Dendritic cell treated with granulocyte-macrophage colony-stimulating factor and Interleukin-4, amounts not matched to agents 40 ng/mL and 50 ng/mL, for 4 days (primary cell): ENCODE results near the gene GM2A.

Experiments
- H3K27ac Mint-ChIP-seq: one replicate; pipeline ENCODE4 v1.8.0; 2022; ENCODE audit warnings: mild to moderate bottlenecking, mixed read lengths
- H3K27me3 Mint-ChIP-seq: one replicate; pipeline ENCODE4 v1.8.0; 2022; ENCODE audit warnings: mild to moderate bottlenecking, mixed read lengths
- H3K36me3 Mint-ChIP-seq: one replicate; pipeline ENCODE4 v1.8.0; 2022; ENCODE audit warnings: low read depth, mixed read lengths
- H3K4me1 Mint-ChIP-seq: one replicate; pipeline ENCODE4 v1.8.0; 2022; ENCODE audit warnings: low read depth, mixed read lengths
- H3K4me3 Mint-ChIP-seq: one replicate; pipeline ENCODE4 v1.8.0; 2022; ENCODE audit warnings: mild to moderate bottlenecking, moderate library complexity, mixed read lengths
- H3K9me3 Mint-ChIP-seq: one replicate; pipeline ENCODE4 v1.8.0; 2022; ENCODE audit warnings: mixed read lengths
- intact Hi-C: fragments of 100-400 bp; cut with micrococcal nuclease; formaldehyde crosslinking; loops from one replicate; pipeline ENCODE4 v1.15.0; 2022

The GM2A gene

DNA sequence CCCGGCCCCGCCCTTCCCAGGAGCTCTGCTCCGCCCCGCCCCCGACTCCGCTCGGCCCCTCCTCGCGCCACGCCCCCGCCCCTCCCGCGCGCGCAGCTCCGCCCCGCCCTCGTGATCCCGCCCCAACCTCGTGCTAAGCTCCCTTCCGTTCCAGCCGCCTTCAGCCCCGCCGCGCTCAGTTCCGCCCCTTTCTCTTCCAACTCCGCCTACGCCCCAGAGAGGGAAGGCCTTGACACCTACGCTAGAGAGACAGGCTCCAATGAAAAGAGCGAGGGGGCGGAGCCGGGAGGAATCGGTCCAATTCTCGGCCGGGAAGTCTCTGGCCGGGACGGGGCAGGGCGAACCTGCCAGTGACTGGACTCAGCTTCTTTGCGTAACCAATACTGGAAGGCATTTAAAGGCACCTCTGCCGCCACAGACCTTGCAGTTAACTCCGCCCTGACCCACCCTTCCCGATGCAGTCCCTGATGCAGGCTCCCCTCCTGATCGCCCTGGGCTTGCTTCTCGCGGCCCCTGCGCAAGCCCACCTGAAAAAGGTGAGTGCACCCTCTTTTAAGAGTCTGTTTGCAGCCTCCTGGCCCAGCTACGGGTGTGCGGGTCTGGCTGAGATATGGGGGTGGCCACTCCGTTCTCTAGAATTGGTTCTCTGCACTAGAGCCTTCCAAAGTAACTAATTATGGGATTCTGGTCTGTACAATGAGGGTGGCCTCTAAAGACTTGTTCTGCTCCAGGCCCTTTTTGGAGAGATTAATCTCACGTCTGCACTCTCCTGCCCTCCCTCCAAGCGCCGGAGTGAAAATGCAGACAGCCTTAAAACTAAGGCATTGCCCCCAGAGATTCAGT, at the start of gene GM2A:
GM2A (plus strand) TSS at position 424 of the 843 bp plus-strand sequence; CDS start at position 456, 32 bp downstream.
- Mint-ChIP-seq H3K27ac (peak within 1 kb of the TSS; percentile 93), H3K4me3 (peak within 1 kb of the TSS; percentile 98), H3K4me1 (peaks cover 50% of the 10 kb centered on the region), H3K27me3 (no peaks in the 10 kb centered on the region), H3K9me3 (no peaks in the 10 kb centered on the region), H3K36me3 (peaks cover 20% of the 10 kb centered on the region)
- intact Hi-C loops = loop anchor here (2.0 to 10.0 kb wide), 3 partner anchors 18 to 502 kb away; partner anchors contain the start of gene ATOX1

DNA sequence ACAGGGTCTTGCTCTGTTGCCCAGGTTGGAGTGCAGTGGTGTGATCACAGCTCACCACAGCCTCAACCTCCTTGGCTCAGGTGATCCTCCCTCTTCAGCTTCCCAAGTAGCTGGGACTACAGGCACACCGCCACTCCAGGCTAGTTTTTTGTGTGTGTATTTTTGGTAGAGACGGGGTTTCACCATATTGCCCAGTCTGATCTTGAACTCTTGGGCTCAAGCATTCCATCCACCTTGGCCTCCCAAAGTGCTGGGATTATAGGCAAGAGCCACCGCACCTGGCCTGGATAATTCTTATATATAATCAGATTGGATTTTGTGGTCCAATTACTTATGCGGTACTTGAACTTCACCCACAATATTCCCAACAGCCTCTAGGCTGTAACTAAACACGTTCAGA, 48.9 kb upstream of the GM2A start:
- Mint-ChIP-seq H3K36me3 (peaks cover 44% of the 10 kb centered on the region), H3K27ac (no peak overlapping the region), H3K4me1 (peaks cover 23% of the 10 kb centered on the region)

DNA sequence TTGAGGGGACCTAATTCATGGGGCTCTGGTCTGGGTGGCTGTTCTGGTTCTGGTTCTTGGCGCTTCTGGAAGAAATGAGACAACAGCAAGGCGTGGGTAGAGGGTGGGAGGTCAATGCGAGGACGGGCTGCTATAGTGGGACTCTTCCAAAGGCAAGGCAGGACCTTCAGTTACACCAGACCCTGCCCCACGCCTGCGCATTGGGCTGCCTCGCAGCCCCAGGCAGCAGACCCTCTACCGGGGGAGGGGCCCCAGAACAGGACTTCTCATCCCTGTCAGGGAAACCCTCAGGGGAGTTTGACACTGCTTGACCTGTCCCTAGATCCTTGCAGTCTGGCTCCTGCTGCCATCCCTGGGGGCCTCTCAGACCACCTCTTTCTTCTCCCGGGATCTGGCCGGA, 47.6 kb upstream of the GM2A start:
- Mint-ChIP-seq H3K36me3 (peaks cover 31% of the 10 kb centered on the region), H3K9me3 (no peaks in the 10 kb centered on the region), H3K27me3 (no peaks in the 10 kb centered on the region), H3K4me3 (no peak overlapping the region), H3K4me1 (peaks cover 30% of the 10 kb centered on the region), H3K27ac (no peak overlapping the region)
- intact Hi-C loops = no loop called here

More for the DNA sequence above, 48.9 kb upstream of the GM2A start:
- no peaks in the 10 kb centered on the region for H3K27me3 Mint-ChIP-seq
- intact Hi-C loops = no loop called here
- no peaks in the 10 kb centered on the region for H3K9me3 Mint-ChIP-seq
- H3K4me3 Mint-ChIP-seq = no peak overlapping the region

DNA sequence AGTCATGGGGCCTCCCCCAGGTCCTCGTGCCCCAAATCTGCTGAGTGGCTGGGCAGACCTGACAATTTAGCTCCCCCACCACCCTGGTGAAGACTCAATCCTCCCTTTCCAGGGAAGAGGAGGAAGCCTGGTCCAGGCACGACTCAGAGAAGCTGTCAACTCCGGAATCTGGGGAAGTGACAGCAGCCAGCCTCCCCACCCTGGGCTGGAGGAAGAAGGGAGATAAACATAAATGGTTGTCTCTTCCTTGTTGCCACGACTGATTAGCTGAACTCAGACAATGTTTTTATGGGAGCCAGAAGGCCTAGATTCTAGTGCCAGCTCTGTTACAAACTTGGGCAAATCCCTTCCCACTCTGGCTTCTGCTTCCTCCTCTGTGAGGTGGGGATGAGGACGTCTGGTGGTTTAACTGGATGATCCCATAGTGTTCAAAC, 44.5 kb upstream of the GM2A start:
- Mint-ChIP-seq H3K27me3 (no peaks in the 10 kb centered on the region), H3K4me3 (no peak overlapping the region), H3K9me3 (no peaks in the 10 kb centered on the region), H3K4me1 (peaks cover 50% of the 10 kb centered on the region), H3K27ac (peak overlapping the region; percentile 75), H3K36me3 (peaks cover 13% of the 10 kb centered on the region)
- intact Hi-C loops = no loop called here

DNA sequence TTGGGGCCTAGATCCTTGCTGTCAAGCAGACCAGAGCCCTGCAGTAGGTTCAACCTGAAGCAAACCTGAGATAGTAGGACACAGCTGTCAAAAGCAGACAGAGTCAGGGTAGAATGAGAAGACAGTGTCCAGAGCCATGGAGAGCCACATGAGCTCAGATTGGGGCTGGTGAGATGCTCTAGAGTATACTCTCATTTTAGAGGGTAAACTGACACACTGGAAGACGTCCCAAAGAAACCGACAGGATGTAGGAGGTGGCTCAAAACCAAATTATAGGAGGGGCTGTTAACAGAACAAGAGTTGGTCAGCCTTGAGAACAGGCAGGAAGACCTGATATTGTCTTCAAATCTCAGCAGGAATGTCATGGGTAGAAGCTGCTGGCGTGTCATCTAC, 40.6 kb upstream of the GM2A start:
- intact Hi-C loops = no loop called here
- no peak overlapping the region for H3K4me3 Mint-ChIP-seq
- peaks cover 77% of the 10 kb centered on the region for H3K4me1 Mint-ChIP-seq
- H3K27me3 Mint-ChIP-seq = no peaks in the 10 kb centered on the region
- no peaks in the 10 kb centered on the region for H3K9me3 Mint-ChIP-seq
- peaks cover 6% of the 10 kb centered on the region for H3K36me3 Mint-ChIP-seq
- H3K27ac Mint-ChIP-seq = peak overlapping the region; percentile 74

DNA sequence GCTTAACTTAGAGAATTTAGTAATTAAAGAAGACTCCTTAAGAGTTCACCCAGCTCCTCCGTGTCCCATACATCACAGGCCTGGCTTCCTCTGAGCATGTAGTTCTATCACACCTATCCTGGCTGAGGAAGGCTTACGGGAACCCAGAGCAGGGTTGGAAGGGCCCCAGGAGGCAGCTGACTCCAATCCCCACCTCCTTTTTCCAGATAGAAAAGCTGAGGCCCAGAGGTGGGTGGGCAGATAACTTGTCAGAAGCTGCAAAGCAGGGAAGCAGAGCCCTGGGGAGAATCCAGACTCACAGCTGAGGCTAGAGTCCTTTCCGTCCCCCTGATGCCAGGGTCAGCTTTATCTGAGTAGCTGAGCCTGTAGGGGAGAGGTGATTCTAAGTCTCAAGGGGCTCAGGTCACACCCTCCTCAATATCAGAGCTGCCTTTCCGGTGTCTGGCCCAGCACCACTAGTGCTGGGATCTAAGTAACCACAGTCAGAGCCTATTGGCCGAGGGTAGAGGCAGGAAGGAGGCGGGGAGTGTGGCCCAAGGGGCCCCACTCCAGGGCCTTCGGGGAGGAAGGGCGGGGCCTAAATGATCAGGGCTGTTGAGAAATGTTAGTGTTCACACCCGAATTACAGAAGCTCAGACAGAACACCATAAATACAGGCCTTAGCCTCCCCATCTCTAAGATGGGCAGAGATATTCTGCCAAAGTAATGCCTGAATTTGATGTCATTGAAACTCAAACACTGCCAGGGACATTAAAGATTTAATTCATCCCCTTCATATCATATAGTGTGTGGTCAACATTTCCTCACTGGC, 39.0 kb upstream of the GM2A start:
- H3K9me3 Mint-ChIP-seq = no peaks in the 10 kb centered on the region
- peaks cover 77% of the 10 kb centered on the region for H3K4me1 Mint-ChIP-seq
- intact Hi-C loops = loop anchor here (2.0 kb wide), 1 partner anchor 39 kb away; the partner anchor contains the start of gene GM2A

DNA sequence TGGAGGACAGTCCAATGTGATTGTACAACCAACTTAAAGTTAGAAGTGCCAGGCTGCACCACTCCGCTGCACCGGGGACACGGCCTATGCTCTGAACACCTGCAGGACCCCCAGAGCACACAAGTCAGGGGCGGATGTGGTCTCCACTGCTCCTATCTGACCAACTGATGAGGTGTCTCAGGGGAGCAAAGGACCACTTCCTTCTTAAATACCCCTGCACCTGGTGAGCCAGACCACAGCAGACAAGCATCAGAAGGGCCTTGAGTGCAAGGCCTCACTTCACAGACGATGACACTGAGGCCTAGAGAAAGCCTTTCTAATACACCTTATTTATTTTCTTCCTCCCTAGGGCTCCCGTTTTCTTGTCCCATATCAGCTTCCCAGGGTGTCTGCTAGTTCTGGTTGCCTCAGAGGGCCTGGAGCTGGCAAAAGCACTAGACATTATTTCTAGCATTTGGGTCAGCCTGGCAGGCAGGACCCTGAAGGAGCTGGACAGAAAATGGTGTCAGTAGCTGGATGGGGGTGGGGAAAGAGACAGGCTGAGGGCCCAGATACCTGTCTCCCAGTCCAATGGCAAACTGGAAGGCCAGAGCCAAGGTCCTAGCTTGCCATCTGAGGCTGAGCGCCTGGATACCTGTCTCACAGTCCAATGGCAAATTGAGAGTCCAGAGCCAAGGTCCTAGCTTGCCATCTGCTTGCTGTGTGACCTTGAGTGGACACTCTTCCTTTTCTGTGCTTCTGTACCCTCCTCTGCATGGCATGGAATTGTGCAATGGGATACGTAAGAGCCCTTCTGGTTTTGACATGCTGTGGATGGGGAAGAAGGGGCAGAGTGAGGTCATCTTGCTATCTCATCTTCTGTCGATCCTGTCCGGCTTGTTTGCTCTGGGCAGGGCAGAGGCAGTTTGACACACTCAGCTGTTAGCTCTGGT, 38.1 kb upstream of the GM2A start:
- no peaks in the 10 kb centered on the region for H3K27me3 Mint-ChIP-seq
- peaks cover 77% of the 10 kb centered on the region for H3K4me1 Mint-ChIP-seq
- peaks cover 16% of the 10 kb centered on the region for H3K36me3 Mint-ChIP-seq
- H3K9me3 Mint-ChIP-seq = no peaks in the 10 kb centered on the region
- peak overlapping the region; percentile 93 for H3K27ac Mint-ChIP-seq
- intact Hi-C loops = loop anchor here (2.0 kb wide), 1 partner anchor 38 kb away; the partner anchor contains the start of gene GM2A
- H3K4me3 Mint-ChIP-seq = peak overlapping the region; percentile 32

More for the DNA sequence above, 39.0 kb upstream of the GM2A start:
- no peaks in the 10 kb centered on the region for H3K27me3 Mint-ChIP-seq
- peak overlapping the region; percentile 45 for H3K4me3 Mint-ChIP-seq
- peaks cover 16% of the 10 kb centered on the region for H3K36me3 Mint-ChIP-seq
- peak overlapping the region; percentile 93 for H3K27ac Mint-ChIP-seq

DNA sequence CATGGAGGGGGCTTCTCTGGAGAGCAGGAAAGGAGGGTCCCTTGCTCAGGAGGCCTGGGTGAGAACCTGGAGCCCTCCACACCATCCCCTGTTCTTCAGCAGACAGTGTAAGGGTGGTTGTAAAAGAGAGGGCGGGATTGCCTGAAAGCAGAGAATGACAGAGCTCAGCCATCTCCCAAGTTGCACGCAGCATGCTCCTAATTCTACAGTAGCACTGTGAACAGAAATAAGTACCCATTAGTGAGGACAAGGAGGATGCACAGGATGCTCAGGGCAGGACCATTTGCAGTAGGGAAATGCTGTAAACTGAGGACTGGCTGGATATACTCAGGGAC, 37.5 kb upstream of the GM2A start:
- Mint-ChIP-seq H3K36me3 (peaks cover 16% of the 10 kb centered on the region), H3K4me1 (peaks cover 83% of the 10 kb centered on the region), H3K27me3 (no peaks in the 10 kb centered on the region), H3K27ac (peak overlapping the region; percentile 93), H3K9me3 (no peaks in the 10 kb centered on the region), H3K4me3 (peak overlapping the region; percentile 32)
- intact Hi-C loops = loop anchor here (2.0 kb wide), 1 partner anchor 37 kb away; the partner anchor contains the start of gene GM2A

DNA sequence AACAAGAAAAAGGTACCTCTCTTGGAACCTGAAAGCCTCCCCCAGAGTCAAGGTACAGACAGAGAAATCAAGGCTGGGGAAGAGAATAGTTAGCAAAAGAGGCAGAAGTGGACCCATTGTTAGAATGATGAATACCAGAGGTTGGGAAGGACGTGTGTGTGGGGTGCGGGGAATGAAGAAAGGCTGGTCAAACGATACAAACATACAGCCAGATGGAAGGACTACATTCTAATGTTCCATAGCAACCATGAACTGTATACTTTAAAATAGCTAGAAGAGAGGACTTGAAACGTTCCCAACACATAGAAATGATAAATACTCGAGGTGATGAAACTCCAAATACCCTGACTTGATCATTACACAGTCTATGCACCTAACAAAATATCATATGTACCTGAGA, 36.2 kb upstream of the GM2A start:
- H3K9me3 Mint-ChIP-seq = no peaks in the 10 kb centered on the region
- intact Hi-C loops = no loop called here
- H3K36me3 Mint-ChIP-seq = peaks cover 16% of the 10 kb centered on the region
- H3K27ac Mint-ChIP-seq = peak overlapping the region; percentile 57
- no peak overlapping the region for H3K4me3 Mint-ChIP-seq
- peaks cover 85% of the 10 kb centered on the region for H3K4me1 Mint-ChIP-seq
- no peaks in the 10 kb centered on the region for H3K27me3 Mint-ChIP-seq

DNA sequence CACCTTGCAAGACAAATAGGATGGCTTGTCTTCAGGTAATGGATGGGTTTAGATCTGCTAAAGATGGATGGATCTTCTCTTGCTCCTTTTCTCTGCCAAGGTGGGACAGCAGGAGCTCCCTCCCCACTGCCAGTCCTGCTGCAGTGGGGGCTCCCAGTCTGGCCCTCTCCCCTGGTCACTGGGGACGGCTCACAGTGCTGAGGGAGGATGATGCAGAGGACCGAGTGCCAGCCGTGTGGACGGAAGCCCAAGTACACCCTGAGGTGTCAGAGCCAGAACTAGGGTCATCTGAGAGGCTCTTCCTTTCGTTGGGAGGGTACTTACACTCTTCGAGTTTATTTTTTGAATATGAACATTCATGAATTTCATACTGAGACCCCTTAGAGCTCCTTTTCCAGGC, 34.8 kb upstream of the GM2A start:
- Mint-ChIP-seq H3K27me3 (no peaks in the 10 kb centered on the region), H3K36me3 (peaks cover 19% of the 10 kb centered on the region), H3K27ac (peak overlapping the region; percentile 61), H3K4me1 (peaks cover 89% of the 10 kb centered on the region), H3K4me3 (no peak overlapping the region), H3K9me3 (no peaks in the 10 kb centered on the region)
- intact Hi-C loops = no loop called here

DNA sequence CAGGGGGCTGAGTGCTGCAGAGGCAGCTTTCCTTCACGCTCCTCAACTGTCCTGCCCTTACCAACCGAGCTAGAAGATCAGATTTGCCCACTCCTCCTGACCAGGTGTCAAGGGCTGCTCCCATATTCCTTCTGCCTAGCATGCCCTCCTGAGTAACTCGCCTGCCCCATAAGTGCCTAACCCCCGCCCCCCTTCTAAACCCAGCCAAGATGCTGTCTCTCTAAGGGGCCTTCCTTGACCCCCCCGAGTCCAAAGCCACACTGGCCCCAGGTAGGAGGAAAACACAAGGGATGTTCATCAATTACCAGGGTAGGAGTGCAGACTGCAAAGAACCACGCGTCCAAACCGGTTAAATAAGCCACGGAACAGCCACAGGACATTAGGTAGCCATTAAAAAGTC, 33.8 kb upstream of the GM2A start:
- no peaks in the 10 kb centered on the region for H3K27me3 Mint-ChIP-seq
- no peak overlapping the region for H3K4me3 Mint-ChIP-seq
- peaks cover 89% of the 10 kb centered on the region for H3K4me1 Mint-ChIP-seq
- intact Hi-C loops = no loop called here
- no peak overlapping the region for H3K27ac Mint-ChIP-seq
- no peaks in the 10 kb centered on the region for H3K9me3 Mint-ChIP-seq
- H3K36me3 Mint-ChIP-seq = peaks cover 27% of the 10 kb centered on the region

DNA sequence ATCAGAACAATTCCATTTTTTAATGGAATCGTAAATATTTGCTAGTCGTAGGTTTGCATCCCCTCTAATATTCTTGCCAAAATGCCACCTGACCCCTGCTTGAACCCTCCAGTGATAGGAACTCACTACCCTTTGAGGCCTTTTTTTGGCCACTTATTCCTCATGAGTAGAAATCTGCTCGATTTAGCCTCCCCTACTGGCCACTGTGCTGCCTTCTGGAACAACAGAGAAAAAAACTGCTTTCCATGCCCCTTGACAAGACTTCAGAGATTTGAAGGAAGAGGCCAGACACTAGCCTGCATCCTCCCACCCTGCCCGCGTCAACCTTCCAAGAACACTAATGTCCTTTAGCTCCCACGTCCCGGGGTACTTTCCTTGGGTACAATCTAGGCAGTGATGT, 33.2 kb upstream of the GM2A start:
- no peak overlapping the region for H3K4me3 Mint-ChIP-seq
- intact Hi-C loops = no loop called here
- peaks cover 88% of the 10 kb centered on the region for H3K4me1 Mint-ChIP-seq
- no peaks in the 10 kb centered on the region for H3K9me3 Mint-ChIP-seq
- no peak overlapping the region for H3K27ac Mint-ChIP-seq
- no peaks in the 10 kb centered on the region for H3K27me3 Mint-ChIP-seq
- H3K36me3 Mint-ChIP-seq = peaks cover 27% of the 10 kb centered on the region

DNA sequence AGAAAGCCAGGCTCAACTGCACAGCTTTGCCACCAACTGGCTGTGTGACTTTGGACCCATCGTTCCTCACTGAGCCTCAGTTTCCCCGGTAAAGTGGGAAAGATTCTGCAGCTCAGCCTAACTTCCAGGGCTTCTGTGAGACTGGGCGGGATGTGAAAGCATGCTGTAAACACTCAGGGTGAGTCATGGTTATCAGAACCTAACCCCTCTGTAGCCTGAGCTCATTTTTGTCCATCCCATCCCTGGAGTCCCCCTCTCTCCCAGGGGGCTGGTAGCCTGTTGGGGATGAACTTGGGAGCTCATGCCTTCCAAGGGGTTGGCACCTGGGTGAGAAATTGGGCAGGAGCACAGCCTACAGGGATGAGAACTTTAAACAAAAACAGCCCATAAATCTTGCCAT, 31.4 kb upstream of the GM2A start:
- Mint-ChIP-seq H3K9me3 (no peaks in the 10 kb centered on the region), H3K27me3 (no peaks in the 10 kb centered on the region), H3K27ac (peak overlapping the region; percentile 57), H3K4me1 (peaks cover 73% of the 10 kb centered on the region), H3K4me3 (no peak overlapping the region), H3K36me3 (peaks cover 25% of the 10 kb centered on the region)
- intact Hi-C loops = no loop called here
